Mammary epithelial cell (primary cell): ENCODE data around the gene SORCS2.

Source experiments
- EZH2 ChIP-seq: IDR thresholded peaks from 2 replicates; pipeline ENCODE4 v1.6.1; 2012; ENCODE audit warnings: low read length, inconsistent platforms, borderline replicate concordance
- TF ChIP-seq, protein P1 (sequence below), 2 donors: IDR thresholded peaks in 1 of 2; conservative IDR thresholded peaks in 1 of 2; 2 replicates each; pipeline ENCODE4 v1.5.1; 2011 to 2012; ENCODE audit warnings: inconsistent platforms in 2 of 2, low read length in 2 of 2, mild to moderate bottlenecking in 2 of 2, control low read depth in 1 of 2, low read depth in 1 of 2; ENCODE audit not compliant: insufficient read depth in 1 of 2; ENCODE audit errors: extremely low read depth in 1 of 2

DNA sequence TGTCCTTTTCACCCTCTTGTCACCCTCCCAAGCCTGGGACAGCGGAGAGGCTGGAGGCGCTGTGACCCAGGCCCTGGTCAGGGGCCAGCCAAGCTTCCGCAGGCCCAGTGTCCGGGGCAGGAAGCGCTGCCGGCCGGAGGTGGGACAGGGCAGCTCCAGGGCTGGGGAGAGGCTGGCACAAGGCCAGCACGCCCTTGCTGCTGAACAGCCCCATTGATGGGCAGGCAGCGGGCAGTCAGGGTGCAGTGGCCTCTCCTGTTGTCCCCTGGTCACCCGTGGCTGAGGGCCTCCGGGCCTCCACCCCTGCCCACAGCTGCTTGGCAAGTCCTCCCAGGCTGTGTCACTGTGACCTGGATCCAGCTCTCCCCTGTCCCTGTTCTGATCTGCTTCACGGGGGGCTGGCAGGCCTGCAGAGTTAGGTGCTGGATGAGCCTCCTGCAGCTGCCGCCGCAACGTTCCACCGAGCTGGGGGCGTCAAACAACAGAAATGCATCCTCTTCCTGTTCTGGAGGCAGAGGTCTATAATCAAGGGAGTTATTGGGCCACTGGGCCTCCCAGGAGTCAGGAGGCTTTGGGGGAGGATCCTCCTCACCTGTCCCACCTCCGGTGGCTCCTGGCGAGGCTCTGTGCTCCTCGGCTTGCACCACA lies 134.5 kb downstream of the SORCS2 start:
- TF ChIP-seq, protein P1, sequence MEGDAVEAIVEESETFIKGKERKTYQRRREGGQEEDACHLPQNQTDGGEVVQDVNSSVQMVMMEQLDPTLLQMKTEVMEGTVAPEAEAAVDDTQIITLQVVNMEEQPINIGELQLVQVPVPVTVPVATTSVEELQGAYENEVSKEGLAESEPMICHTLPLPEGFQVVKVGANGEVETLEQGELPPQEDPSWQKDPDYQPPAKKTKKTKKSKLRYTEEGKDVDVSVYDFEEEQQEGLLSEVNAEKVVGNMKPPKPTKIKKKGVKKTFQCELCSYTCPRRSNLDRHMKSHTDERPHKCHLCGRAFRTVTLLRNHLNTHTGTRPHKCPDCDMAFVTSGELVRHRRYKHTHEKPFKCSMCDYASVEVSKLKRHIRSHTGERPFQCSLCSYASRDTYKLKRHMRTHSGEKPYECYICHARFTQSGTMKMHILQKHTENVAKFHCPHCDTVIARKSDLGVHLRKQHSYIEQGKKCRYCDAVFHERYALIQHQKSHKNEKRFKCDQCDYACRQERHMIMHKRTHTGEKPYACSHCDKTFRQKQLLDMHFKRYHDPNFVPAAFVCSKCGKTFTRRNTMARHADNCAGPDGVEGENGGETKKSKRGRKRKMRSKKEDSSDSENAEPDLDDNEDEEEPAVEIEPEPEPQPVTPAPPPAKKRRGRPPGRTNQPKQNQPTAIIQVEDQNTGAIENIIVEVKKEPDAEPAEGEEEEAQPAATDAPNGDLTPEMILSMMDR (conservative IDR thresholded peaks at IDR 0.05 in 1 of 2, IDR thresholded peaks at IDR 0.05 in 1 of 2; ENCODE audit: extremely low read depth in 1 of 2, insufficient read depth in 1 of 2, low read depth in 1 of 2, low read length in 2 of 2) = no peak
- no peak for TF ChIP-seq EZH2
